H54 (cell line): ENCODE data around the gene IL2RA.

Source experiments
- DNase-seq: peaks from one replicate; pipeline ENCODE4 v3.0.0; 2011; ENCODE audit warnings: low spot score, mixed read lengths; ENCODE audit not compliant: insufficient read length
- FAIRE-seq: peaks from 3 replicates; lab custom pipeline; 2011; peaks lifted over from hg19 to GRCh38; lab: Jason Lieb, UNC
- POLR2A ChIP-seq: IDR thresholded peaks from 2 replicates; pipeline ENCODE4 v1.6.1; 2011; ENCODE audit warnings: low read depth, mild to moderate bottlenecking, low read length

Gene IL2RA

GRCh38 chr10:6056411-6057135, 5.6 kb downstream of the IL2RA start:
- TF ChIP-seq POLR2A = no peak
- FAIRE-seq (no peak), DNase-seq (no peak)

GRCh38 chr10:6055929-6056328, 6.2 kb downstream of the IL2RA start:
- TF ChIP-seq POLR2A = no peak
- FAIRE-seq = no peak
- DNase-seq = no peak

- DNase-seq (no peak), FAIRE-seq (no peak)
- TF ChIP-seq POLR2A = no peak
Measured at GRCh38 chr10:6054884-6055283, 7.3 kb downstream of the IL2RA start.

GRCh38 chr10:6053816-6054631, 8.1 kb downstream of the IL2RA start:
- FAIRE-seq = no peak
- no peak for DNase-seq
- no peak for TF ChIP-seq POLR2A

DNA sequence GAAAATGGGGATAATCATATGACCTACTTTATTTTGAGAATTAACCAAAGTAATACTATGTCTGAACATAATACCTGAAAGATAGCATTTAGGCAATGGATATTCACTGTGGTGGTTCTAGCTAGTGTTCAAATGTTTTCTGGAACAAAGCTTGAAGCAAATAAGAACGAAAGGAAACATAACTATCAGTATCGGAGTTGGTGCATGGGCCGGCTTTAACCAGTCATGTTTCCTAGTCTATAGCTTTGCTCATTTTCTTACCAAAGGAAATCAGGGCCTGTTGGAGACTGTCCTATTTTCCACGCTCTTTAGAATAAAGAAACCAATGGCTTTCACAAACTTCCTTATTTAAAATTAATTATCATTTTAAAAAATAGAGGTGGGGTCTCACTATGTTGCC, 8.9 kb downstream of the IL2RA start:
- DNase-seq (no peak), FAIRE-seq (no peak)
- TF ChIP-seq POLR2A = no peak

GRCh38 chr10:6052247-6053221, 9.6 kb downstream of the IL2RA start:
- DNase-seq = no peak
- no peak for FAIRE-seq
- no peak for TF ChIP-seq POLR2A

DNA sequence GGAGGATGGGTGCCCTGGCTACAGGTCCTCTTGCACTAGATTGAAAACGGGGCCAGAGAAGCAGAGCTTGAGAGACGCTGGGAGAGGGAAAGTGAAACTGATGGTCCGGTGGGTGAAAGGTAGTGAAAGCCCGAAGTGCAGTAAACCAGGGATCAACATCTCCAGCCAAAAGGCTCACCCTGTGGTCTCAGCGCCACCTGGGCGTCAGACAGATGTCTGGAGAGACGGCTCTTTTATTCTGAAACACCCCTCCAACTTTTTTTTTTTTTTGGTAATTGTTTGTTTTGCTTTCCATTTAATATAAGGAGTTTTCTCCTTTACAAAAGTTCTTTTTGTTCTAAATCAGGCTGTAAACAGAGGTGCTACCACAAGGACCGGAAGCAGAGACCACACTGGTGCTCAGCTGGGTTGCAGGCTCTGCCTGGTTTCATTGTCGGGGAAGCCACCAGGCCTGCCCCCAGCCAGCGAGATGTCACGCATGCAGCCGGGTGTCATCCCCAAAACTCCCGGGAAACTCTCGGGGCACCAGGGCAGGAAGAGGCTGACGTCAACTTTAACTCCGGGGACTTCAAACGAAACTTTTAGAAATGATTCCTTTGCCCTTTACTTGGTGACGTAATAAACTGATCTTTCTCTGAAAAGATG, 11.2 kb downstream of the IL2RA start:
- FAIRE-seq (no peak), DNase-seq (peak; percentile 24)

DNA sequence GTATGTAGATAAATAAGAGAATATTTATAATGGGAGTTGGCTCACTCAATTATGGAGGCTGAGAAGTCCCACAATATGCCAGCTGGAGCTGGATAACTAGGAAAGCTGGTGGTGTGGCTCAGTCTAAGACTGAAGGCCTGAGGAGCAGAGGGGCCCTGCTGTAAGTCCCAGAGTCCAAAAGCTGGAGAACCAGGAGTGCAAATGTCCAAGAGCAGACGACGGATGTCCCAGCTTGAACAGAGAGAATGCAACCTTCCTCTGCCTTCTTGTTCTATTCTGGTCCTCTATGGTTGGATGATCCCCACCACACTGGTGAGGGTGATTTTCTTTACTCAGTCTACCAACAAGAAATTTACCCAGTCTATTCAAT, 13.2 kb downstream of the IL2RA start:
- DNase-seq (no peak), FAIRE-seq (no peak)
- no peak for TF ChIP-seq POLR2A

More for the DNA sequence above, 11.2 kb downstream of the IL2RA start:
- TF ChIP-seq POLR2A = no peak

- FAIRE-seq = no peak
- no peak for DNase-seq
- no peak for TF ChIP-seq POLR2A
Measured at GRCh38 chr10:6048281-6049030, 13.7 kb downstream of the IL2RA start.

DNA sequence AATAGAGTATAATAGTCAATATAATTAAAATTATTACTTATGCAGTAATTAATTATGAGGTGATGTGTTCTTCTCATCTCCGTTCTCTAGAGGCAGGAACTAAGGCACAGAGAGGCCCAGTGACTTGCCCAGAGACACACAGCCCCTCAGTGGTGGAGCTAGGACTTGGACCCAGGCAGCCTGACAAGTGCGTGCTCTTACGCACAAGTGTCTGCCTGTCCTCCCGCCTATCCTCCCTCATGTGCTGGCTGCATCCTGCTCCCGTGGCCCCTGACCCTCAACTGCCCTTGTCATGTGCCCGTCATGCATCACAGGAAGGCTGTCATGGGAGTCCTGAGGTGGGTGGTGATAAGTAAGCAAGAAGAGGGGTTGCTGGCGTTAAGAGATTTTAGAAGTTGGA, 14.3 kb downstream of the IL2RA start:
- FAIRE-seq (no peak), DNase-seq (no peak)
- no peak for TF ChIP-seq POLR2A

- TF ChIP-seq POLR2A = no peak
- no peak for FAIRE-seq
- no peak for DNase-seq
Measured at GRCh38 chr10:6046773-6047611, 15.2 kb downstream of the IL2RA start.
